Cardiac fibroblast (primary cell): ENCODE data around the gene NFE2L3.
"Not testable (repeated sequence)": the region's sequence is repeated elsewhere in the genome, so short reads cannot be mapped to it uniquely, and the experiment has no call there.

Experiments used
- DNase-seq, 2 donors: peaks; one replicate each; pipeline versions ENCODE4 v3.0.0 to v3.0.0-alpha.2; 2010; ENCODE audit warnings: low read depth in 2 of 2
- H3K4me3 ChIP-seq, 2 donors: replicated peaks in 1 of 2; 1 replicate in 1 of 2; 2 replicates in 1 of 2; pipeline ENCODE4 v1.5.1; 2011; ENCODE audit warnings: low read depth in 2 of 2, low read length in 2 of 2, mild to moderate bottlenecking in 2 of 2, moderate library complexity in 1 of 2
- CTCF ChIP-seq: IDR thresholded peaks from one replicate; pipeline ENCODE4 v1.5.1; 2011; ENCODE audit warnings: low read depth, mild to moderate bottlenecking, low read length, inconsistent platforms

The NFE2L3 gene

GRCh38 chr7:26159243-26159642 lies 7.2 kb downstream of the NFE2L3 start:
- no peak for TF ChIP-seq CTCF
- DNase-seq = peak in 1 of 2 donors; percentile 53
- H3K4me3 ChIP-seq = no peak overlapping the region

- no peak for DNase-seq
- no peak overlapping the region for H3K4me3 ChIP-seq
Observed at GRCh38 chr7:26160896-26161295, 8.9 kb downstream of the NFE2L3 start.

DNA sequence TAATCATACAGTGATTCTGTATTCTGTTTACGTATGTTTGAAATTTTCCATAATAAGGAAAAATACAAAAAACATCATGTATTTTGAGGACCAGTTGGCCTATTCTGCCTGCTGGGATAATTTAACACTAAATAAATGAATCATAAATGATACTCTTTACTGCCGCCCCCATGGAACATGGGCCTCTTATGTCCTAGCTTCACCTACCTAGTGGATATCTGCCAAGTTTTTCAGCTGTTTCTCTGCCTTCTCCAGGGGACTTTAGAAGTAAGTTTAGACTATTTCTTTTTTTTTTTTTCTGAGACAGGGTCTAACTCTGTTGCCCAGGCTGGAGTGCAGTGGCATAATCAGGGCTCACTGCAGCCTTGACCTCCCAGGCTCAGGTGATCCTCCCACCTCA lies 10.4 kb downstream of the NFE2L3 start:
- no peak for DNase-seq
- no peak for TF ChIP-seq CTCF
- no peak overlapping the region for H3K4me3 ChIP-seq

More at GRCh38 chr7:26160896-26161295, 8.9 kb downstream of the NFE2L3 start:
- TF ChIP-seq CTCF = no peak

GRCh38 chr7:26163804-26164203 lies 11.8 kb downstream of the NFE2L3 start:
- not testable (repeated sequence) for H3K4me3 ChIP-seq, DNase-seq

GRCh38 chr7:26165950-26166683 lies 14.1 kb downstream of the NFE2L3 start:
- no peak for TF ChIP-seq CTCF
- no peak for DNase-seq
- H3K4me3 ChIP-seq = no peak overlapping the region

DNA sequence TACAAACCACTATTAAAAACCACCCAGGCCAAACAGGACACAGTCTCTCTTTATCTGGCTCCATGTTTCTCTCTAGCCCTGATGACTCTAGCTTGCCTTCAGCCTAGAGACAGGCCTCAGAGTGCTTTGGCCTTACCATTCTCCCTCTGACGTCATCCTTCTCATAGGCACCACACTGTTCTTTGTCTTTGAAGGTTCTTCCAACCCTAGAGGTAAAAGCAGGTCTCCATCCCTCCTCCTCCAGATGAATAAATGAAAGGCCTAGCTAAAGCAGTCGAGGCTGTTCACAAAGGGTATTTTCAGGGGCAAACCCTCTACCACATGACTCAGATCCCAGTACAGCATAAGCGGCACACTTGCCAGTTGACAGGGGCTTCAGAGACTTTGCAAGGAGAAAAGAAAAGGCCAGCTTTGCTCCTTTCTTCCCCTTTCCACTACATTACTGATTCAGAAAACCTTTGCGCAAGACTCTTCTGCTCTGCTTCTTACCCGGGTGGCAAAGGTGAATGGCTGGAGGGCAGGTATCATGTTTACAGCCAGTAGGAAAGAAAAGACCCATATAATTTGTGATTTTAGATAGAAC lies 14.8 kb downstream of the NFE2L3 start:
- DNase-seq = no peak
- no peak for TF ChIP-seq CTCF
- H3K4me3 ChIP-seq = no peak overlapping the region

DNA sequence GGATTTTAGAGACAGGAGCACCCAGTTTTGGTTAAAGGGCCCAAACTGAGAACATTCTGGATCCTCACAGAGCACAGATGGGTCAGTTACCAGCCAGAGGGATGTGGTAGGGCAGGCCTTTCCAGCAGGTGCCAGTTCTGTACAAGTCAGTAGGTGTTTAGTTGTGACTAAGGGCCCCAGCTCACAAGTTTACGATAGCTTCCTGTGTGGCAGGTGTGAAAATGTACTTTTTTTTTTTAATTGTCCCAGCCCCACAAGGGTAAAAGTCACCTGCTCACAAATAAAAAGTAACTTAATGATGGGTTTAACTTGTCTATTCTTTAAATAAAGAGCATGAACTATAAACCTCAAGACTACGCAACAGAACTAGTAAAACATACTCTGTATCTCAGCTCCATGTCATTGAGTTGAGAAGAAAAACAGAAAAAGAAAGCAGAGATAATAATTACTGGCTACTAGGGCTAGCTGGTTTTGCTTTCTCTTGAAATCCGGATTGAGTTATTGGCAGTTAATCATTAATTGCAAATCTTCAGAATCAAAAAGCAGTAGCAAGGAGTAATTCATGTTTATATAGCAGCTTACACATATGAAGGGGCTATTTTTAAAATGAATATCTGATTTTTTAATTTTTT lies 15.4 kb downstream of the NFE2L3 start:
- DNase-seq = no peak
- no peak overlapping the region for H3K4me3 ChIP-seq
- TF ChIP-seq CTCF = no peak
